ENCODE results near the gene SMIM20.

GRCh38 chr4:25865586-25865985, 48.4 kb upstream of the SMIM20 start:
- TF ChIP-seq TAF1 (IDR thresholded peaks at IDR 0.05; ENCODE audit: borderline replicate concordance, low read depth, low read length): no peak
- no peak for TF ChIP-seq POLR2A (IDR thresholded peaks at IDR 0.05; ENCODE audit: low read depth, low read length)

Data from GM12892 (cell line).